Measurements from ENCODE around the gene LRRC56. TPM values are rescaled to one million over a fixed set of nuclear protein-coding genes. Genes with fewer than 3 reads are reported as not detected.

The LRRC56 gene
- total RNA-seq, 3 donors from 2014 or later, result 1.5 to 5.2 (median 4.8) TPM

- DNase-seq (no peak), ATAC-seq (no peak)
- Histone ChIP-seq H3K4me3 (no peak overlapping the region), H3K36me3 (ENCODE audit: low read depth) (no peaks in the 10 kb centered on the region), H3K4me1 (ENCODE audit: low read depth) (peaks cover 12% of the 10 kb centered on the region), H3K9me3 (no peaks in the 10 kb centered on the region)
- intact Hi-C loops (cut with DNase I, micrococcal nuclease), result no loop called here
- TF ChIP-seq CTCF (IDR thresholded peaks at IDR 0.05), result no peak
Measured at GRCh38 chr11:531919-532526, 5.3 kb upstream of the LRRC56 start.

- H3K9me3 ChIP-seq, result no peaks in the 10 kb centered on the region
- H3K4me1 ChIP-seq (ENCODE audit: low read depth), result peaks cover 14% of the 10 kb centered on the region
- peak in 1 of 3 donors; percentile 55 for DNase-seq
- H3K4me3 ChIP-seq, result no peak overlapping the region
- TF ChIP-seq CTCF (IDR thresholded peaks at IDR 0.05), result no peak
- intact Hi-C loops (cut with DNase I, micrococcal nuclease), result no loop called here
- ATAC-seq, result no peak
- H3K36me3 ChIP-seq (ENCODE audit: low read depth), result no peaks in the 10 kb centered on the region
Measured at GRCh38 chr11:532527-532985, 4.8 kb upstream of the LRRC56 start.

GRCh38 chr11:532986-533585, 4.2 kb upstream of the LRRC56 start:
- Histone ChIP-seq H3K36me3 (ENCODE audit: low read depth) (no peaks in the 10 kb centered on the region), H3K4me1 (ENCODE audit: low read depth) (peaks cover 19% of the 10 kb centered on the region), H3K9me3 (no peaks in the 10 kb centered on the region), H3K4me3 (no peak overlapping the region)
- intact Hi-C loops (cut with DNase I, micrococcal nuclease), result no loop called here
- TF ChIP-seq CTCF (IDR thresholded peaks at IDR 0.05), result no peak
- DNase-seq, result peak in 1 of 3 donors; percentile 61
- ATAC-seq, result no peak

GRCh38 chr11:533586-534395, 3.5 kb upstream of the LRRC56 start:
- Histone ChIP-seq H3K4me3 (no peak overlapping the region), H3K4me1 (ENCODE audit: low read depth) (peaks cover 21% of the 10 kb centered on the region), H3K36me3 (ENCODE audit: low read depth) (no peaks in the 10 kb centered on the region), H3K9me3 (no peaks in the 10 kb centered on the region)
- intact Hi-C loops (cut with DNase I, micrococcal nuclease), result no loop called here
- TF ChIP-seq CTCF (IDR thresholded peaks at IDR 0.05), result no peak
- DNase-seq (no peak), ATAC-seq (no peak)

GRCh38 chr11:534396-535209, 2.7 kb upstream of the LRRC56 start:
- ATAC-seq, result peak; percentile 4
- H3K4me3 ChIP-seq, result peak overlapping the region; percentile 65
- TF ChIP-seq CTCF (IDR thresholded peaks at IDR 0.05), result no peak
- peaks cover 21% of the 10 kb centered on the region for H3K4me1 ChIP-seq (ENCODE audit: low read depth)
- intact Hi-C loops (cut with DNase I, micrococcal nuclease), result no loop called here
- H3K36me3 ChIP-seq (ENCODE audit: low read depth), result no peaks in the 10 kb centered on the region
- no peaks in the 10 kb centered on the region for H3K9me3 ChIP-seq
- DNase-seq, result peak in 2 of 3 donors; percentile 67 to 75

All from mucosa of descending colon (tissue), 3 donors.